Measurements from ENCODE around the gene SAMD4B. TPM values are rescaled to one million over a fixed set of nuclear protein-coding genes. Genes with fewer than 3 reads are reported as not detected.

SAMD4B gene
- total and polyA plus RNA-seq, 10 of the 15 experiments (the other 5 are each of a cell fraction or from before 2014, with no cell fraction given) = 2.4 to 43.3 (median 23.9) TPM

DNA sequence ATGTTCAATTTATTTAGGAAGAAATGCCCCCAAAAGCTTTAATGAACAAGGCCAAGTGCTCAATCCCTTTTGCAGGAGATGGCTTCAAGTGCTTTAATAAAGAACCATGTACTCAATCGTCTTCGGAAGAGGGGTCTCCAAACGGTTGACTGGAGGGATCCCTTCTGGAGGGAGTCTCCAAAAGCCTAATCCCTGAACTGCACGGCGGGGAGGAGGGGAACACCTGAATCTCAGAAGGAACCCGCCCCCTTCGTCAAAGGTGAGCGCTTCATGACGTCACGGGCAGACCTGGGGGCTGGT lies 48.2 kb downstream of the SAMD4B start:
- H3K4me3 ChIP-seq = peak overlapping the region; percentile 99
- DNase-seq (ENCODE audit: low read depth, low spot score) (no peak), FAIRE-seq (no peak), ATAC-seq (no peak)
- H3K27me3 ChIP-seq (replicated peaks in 1 of 2; ENCODE audit: control insufficient read depth in 2 of 2, insufficient read depth in 2 of 2, low read length in 1 of 2) = no peaks in the 10 kb centered on the region
- no TSS peak for BruUV-seq (replicated peaks)
- peaks cover 3 to 35% of the 10 kb centered on the region in 2 experiments for H3K36me3 ChIP-seq (ENCODE audit: control insufficient read depth in 2 of 2, insufficient read depth in 2 of 2, low read length in 1 of 2)
- peak overlapping the region; percentile 83 for H3K4me2 ChIP-seq (ENCODE audit: control insufficient read depth, insufficient read depth)
- peak overlapping the region; percentile 89 for H2AFZ ChIP-seq (ENCODE audit: control insufficient read depth, low read depth, low read length)
- WGBS (ENCODE audit: insufficient coverage, insufficient replicate concordance, low lambda C conversion rate, missing lambda C conversion rate) = 1% methylated on average over 10 of the region's 10 CpGs
- TF ChIP-seq ZNF274 (IDR thresholded peaks at IDR 0.05; ENCODE audit: insufficient read depth, insufficient read length) (no peak), NFYA (IDR thresholded peaks at IDR 0.05; ENCODE audit: borderline replicate concordance, low read depth, low read length) (no peak), NBN (IDR thresholded peaks at IDR 0.05) (peak; percentile 98), IKZF2 (IDR thresholded peaks at IDR 0.05) (0 out of 4 replicates have a peak, but pooled peaks of 1 of the 2 experiments have one; percentile 24), RELA (IDR thresholded peaks at IDR 0.05; ENCODE audit: borderline replicate concordance, partially characterized antibody) (no peak), MTA3 (IDR thresholded peaks at IDR 0.05; ENCODE audit: borderline replicate concordance, low read length) (no peak), FOXK2 (IDR thresholded peaks at IDR 0.05) (no peak), CREM (IDR thresholded peaks at IDR 0.05; ENCODE audit: low read depth) (peak; percentile 96; the same call in 1 of the 2 replicates), CREB1 (IDR thresholded peaks at IDR 0.05; ENCODE audit: low read depth) (peak; percentile 97)
- H3K9ac ChIP-seq (ENCODE audit: control insufficient read depth, insufficient read depth, low read length) = peak overlapping the region; percentile 95
- POLR2A ChIA-PET = interaction anchor here (0.6 to 2.3 kb wide), 6 partner anchors 11 to 48 kb away, joined by 4 to 16 read pairs (median 11); partner anchors contain the start of genes PLEKHG2, RPS16, SAMD4B and ZFP36
- peak overlapping the region; percentile 96 for H3K27ac ChIP-seq (ENCODE audit: control insufficient read depth, insufficient read depth)
- peaks cover 10% of the 10 kb centered on the region for H3K4me1 ChIP-seq (ENCODE audit: control insufficient read depth, insufficient read depth, low read length)
- intact Hi-C loops (cut with micrococcal nuclease; ENCODE audit: unreplicated experiment) = loop anchor here (2.0 kb wide), 2 partner anchors 48 to 54 kb away; partner anchors contain the start of genes SAMD4B and SUPT5H
- SMC1A ChIA-PET (ENCODE audit: uncharacterized antibody, unreplicated experiment) = interaction anchor here (0.7 to 2.1 kb wide), 6 partner anchors 13 to 108 kb away, joined by 3 to 12 read pairs (median 4); partner anchors contain the start of genes DLL3 and RPS16
- H4K20me1 ChIP-seq (ENCODE audit: control insufficient read depth, insufficient read depth) = no peaks in the 10 kb centered on the region
- no peaks in the 10 kb centered on the region for H3K9me3 ChIP-seq (replicated peaks; ENCODE audit: control insufficient read depth, insufficient read depth, low read length)
- H3K79me2 ChIP-seq (ENCODE audit: control insufficient read depth, insufficient read depth, low read length) = peaks cover 28% of the 10 kb centered on the region
- CTCF ChIA-PET = interaction anchor here (0.9 to 2.3 kb wide), 3 partner anchors 10 to 40 kb away, joined by 3 to 18 read pairs (median 7); partner anchors contain the start of gene PLEKHG2
- RAD21 ChIA-PET (ENCODE audit: unreplicated experiment) = interaction anchor here (0.9 to 2.2 kb wide), 9 partner anchors 11 to 54 kb away, joined by 3 to 18 read pairs (median 5); partner anchors contain the start of genes GMFG and PLEKHG2
- in situ Hi-C loops (cut with MboI) = no loop called here
